GM12801 (cell line): ENCODE results near the gene XKR7.

Experiments used
- TF ChIP-seq, protein P1 (sequence below): IDR thresholded peaks from one replicate; pipeline ENCODE4 v1.5.1; 2011; ENCODE audit warnings: control low read depth; ENCODE audit not compliant: insufficient read length; ENCODE audit errors: extremely low read depth

Gene XKR7

DNA sequence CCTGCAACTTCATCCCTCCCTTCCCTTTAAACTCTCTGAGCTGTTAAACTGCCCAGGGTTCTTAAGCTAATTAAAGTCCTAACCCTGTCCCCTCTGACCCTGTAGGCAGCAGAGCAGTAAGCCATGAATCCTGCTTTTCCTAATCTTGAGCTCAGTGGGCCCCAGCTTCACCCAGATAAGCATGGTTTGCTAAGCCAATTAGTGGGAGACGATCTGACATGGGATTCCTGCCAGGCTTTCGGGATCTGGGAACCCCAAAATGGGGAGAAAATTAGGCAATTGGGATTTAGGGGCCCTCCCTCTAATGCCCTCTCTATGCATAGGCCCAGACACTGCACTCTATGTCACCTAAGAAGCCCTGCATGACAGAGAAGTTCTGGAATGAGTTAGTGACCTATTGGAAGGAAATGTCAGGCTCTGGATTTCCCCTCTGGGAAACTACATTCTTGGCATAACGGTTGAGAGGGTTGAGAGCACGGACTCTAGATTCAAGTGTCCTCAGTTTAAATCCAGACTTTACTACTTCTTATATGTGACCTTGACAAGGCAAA is 4.6 kb downstream of the XKR7 start:
- TF ChIP-seq, protein P1, sequence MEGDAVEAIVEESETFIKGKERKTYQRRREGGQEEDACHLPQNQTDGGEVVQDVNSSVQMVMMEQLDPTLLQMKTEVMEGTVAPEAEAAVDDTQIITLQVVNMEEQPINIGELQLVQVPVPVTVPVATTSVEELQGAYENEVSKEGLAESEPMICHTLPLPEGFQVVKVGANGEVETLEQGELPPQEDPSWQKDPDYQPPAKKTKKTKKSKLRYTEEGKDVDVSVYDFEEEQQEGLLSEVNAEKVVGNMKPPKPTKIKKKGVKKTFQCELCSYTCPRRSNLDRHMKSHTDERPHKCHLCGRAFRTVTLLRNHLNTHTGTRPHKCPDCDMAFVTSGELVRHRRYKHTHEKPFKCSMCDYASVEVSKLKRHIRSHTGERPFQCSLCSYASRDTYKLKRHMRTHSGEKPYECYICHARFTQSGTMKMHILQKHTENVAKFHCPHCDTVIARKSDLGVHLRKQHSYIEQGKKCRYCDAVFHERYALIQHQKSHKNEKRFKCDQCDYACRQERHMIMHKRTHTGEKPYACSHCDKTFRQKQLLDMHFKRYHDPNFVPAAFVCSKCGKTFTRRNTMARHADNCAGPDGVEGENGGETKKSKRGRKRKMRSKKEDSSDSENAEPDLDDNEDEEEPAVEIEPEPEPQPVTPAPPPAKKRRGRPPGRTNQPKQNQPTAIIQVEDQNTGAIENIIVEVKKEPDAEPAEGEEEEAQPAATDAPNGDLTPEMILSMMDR, result no peak

DNA sequence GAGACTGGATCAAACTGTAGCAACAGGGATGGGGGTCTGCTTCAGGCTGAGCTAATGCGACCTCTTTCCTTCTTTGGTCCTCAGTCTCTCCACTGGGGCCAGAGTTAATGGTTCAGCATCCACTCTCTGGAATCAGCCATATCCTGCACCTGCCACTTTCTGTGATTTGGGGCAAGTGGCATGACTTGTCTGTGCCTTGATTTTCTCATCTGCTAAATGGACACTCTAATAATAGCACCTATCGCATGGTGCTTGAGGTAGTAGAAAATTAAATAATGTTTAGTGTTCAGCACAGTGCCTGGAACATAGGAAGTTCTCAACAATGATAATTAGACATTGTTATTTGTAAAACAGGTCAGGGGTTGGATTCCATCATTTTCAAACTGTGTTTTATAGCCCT is 6.3 kb downstream of the XKR7 start:
- TF ChIP-seq, protein P1, result no peak

DNA sequence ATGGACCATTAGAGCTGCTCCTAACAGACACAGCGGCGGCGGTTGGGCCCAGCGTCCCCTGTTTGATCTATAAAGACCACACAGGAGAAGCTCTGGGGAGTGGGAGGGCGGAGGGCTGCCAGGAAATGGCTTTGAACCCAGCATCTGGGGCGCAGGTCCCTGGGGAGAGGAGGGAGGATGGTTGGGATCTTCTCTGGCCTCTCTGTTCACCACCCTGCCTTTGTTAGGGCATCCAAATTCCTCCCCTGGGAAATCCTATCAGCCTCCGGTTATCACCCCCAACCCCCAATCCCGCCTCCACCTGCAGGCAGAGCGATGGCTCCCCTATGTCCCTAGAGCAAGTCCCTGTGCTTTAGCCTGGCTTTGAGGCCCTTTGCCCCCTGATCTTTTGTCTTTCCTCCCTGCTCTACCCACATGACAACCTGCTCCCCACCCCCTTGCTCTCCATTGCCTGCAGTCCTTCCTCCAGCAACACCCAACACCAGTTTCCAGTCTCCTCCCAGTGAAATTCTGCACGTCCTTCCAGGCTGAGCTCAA is 7.1 kb downstream of the XKR7 start:
- TF ChIP-seq, protein P1, result no peak

DNA sequence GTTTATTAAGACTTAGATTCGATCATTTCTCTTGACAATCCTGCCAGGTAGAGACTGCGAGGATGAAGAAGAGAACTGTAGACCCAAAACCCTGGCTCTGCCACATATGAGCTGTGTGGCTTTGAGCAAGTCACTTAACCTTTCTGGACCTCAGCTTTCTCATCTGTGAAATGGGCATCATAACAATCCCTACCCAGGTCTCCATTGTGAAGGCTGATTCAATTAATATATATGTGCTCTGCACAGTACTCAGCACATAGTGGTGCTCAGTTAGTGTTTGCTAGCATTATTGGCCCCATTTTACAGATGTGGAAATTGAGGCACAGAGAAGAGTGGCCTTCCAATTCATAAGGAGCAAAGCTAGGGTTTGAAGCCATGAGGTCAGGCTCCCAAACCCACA is 7.9 kb downstream of the XKR7 start:
- TF ChIP-seq, protein P1, result no peak

DNA sequence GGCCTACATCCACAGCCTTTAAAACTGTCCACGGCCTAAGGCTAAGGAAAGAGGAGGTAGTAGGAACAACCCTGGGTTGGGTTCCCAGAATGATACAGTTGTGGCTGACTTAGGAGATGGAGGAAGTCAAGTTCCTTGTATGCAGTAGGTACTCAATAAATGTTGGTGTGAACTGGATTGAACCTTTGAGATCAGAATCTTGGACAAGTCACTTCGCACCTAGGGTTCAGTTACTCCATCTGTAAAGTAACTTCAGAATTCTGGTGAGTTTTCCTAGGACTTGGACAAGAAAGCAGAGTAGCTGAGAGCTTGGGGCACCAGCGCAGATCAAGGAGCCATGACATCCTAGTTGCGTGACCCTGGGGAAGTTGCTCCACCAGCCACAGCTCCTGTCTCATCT is 9.1 kb downstream of the XKR7 start:
- TF ChIP-seq, protein P1, result no peak

DNA sequence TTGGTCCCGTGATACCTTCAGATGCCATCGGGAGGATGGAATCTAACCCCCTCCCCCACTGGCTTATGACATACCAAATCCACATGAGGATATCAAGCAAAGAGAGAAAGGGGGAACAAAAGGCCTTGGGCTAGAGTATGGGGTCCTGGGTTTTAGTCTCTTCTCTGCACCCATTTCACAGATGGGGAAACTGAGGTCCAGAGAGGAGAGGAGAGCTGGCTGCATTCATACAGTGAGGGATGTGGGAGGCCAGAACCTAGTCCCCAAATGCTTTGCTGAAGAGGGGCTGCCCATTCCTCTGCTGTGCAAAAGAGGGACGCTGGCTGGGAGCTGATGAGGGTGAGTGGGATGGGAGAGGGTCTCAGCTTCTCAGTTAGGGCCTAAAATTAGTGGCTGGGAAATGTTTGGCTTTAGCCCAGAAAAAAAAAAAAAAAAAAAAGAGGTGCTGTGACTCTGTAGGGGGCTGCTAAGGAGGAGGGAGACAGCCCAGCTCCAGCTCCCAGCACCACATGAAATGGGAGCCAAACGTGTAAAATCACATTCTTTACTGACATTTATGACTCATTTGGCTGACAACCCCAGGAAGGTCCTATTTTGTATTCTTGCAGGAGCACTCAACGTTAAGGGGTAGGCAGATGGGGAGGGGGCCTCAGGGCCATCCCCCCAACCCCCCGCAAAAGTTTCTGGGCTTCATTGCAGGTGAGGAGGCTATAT is 11.9 kb downstream of the XKR7 start:
- TF ChIP-seq, protein P1, result no peak

DNA sequence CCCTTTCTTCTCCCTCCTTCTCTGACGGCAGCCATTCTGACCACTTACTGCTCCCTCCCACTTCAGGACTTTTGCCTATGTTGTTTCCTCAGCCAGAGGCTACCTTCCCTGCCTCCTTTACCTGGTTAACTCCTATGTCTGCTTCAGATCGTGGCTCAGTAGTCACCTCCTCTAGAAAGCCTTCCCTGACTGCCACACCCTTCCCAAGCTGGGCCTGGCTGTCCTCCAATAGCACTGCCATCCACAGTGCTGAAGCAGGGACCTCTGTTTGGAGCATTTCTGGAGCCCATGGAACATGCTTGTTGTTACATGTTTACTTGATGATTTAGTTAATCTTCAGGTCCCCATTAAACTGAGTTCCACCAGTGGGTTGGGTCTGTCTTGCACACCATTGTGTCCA is 13.8 kb downstream of the XKR7 start:
- TF ChIP-seq, protein P1, result no peak
